Measurements from ENCODE around the gene RBCK1. TPM values are rescaled to one million over a fixed set of nuclear protein-coding genes. Genes with fewer than 3 reads are reported as not detected.
"Not testable (repeated sequence)": the region's sequence is repeated elsewhere in the genome, so short reads cannot be mapped to it uniquely, and the experiment has no call there.

Gene RBCK1
- total RNA-seq, 1 donor from 2014 or later = 67.0 TPM

DNA sequence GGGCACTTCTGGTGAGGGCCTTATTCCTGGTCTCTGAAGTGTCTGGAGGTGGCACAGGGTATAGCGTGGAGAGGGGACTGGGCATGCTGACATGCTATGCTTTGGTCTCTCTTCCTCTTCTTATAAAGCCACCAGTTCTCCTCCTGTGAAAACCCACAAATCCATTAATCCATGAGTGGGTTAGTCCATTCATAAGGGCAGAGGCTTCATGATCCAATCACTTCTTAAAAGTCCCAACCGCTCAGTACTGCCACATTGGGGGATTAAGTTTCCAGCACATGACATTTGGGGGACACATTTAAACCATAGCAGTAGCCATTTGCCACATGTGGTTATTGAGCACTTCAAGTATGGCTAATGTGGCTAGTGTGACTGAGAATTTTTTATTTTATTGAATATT is 31.3 kb upstream of the RBCK1 start:
- Histone ChIP-seq H3K4me3 (no peak overlapping the region), H3K4me1 (peaks cover 27% of the 10 kb centered on the region), H3K27me3 (no peaks in the 10 kb centered on the region), H3K36me3 (no peaks in the 10 kb centered on the region), H3K9me3 (no peaks in the 10 kb centered on the region), H3K27ac (no peak overlapping the region)
- no peak for DNase-seq (ENCODE audit: extremely low spot score in 2 of 2)
- TF ChIP-seq POLR2A (IDR thresholded peaks at IDR 0.05) (no peak), POLR2AphosphoS5 (IDR thresholded peaks at IDR 0.05; ENCODE audit: insufficient read depth in 1 of 2, low read depth in 1 of 2) (no peak)
- TF ChIP-seq, protein P1, sequence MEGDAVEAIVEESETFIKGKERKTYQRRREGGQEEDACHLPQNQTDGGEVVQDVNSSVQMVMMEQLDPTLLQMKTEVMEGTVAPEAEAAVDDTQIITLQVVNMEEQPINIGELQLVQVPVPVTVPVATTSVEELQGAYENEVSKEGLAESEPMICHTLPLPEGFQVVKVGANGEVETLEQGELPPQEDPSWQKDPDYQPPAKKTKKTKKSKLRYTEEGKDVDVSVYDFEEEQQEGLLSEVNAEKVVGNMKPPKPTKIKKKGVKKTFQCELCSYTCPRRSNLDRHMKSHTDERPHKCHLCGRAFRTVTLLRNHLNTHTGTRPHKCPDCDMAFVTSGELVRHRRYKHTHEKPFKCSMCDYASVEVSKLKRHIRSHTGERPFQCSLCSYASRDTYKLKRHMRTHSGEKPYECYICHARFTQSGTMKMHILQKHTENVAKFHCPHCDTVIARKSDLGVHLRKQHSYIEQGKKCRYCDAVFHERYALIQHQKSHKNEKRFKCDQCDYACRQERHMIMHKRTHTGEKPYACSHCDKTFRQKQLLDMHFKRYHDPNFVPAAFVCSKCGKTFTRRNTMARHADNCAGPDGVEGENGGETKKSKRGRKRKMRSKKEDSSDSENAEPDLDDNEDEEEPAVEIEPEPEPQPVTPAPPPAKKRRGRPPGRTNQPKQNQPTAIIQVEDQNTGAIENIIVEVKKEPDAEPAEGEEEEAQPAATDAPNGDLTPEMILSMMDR (IDR thresholded peaks at IDR 0.05) = no peak
- intact Hi-C loops (cut with DNase I) = no loop called here

DNA sequence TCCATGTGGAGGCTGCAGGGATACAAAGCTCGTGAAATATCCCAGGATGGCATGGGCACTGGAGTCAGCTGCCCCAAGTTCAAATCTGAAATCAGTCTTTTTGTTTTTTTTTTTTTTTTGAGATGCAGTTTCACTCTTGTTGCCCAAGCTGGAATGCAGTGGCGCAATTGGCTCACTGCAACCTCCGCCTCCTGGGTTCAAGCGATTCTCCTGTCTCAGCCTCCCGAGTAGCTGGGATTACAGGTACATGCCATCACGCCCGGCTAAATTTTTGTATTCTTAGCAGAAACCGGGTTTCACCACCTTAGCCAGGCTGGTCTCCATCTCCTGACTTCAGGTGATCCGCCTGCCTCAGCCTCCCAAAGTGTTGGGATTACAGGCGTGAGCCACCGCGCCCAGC is 30.5 kb upstream of the RBCK1 start:
- peaks cover 24% of the 10 kb centered on the region for H3K4me1 ChIP-seq
- H3K9me3 ChIP-seq; H3K27me3 ChIP-seq; H3K36me3 ChIP-seq; H3K4me3 ChIP-seq; DNase-seq (ENCODE audit: extremely low spot score in 2 of 2); intact Hi-C loops (cut with DNase I); H3K27ac ChIP-seq: not testable (repeated sequence)

DNA sequence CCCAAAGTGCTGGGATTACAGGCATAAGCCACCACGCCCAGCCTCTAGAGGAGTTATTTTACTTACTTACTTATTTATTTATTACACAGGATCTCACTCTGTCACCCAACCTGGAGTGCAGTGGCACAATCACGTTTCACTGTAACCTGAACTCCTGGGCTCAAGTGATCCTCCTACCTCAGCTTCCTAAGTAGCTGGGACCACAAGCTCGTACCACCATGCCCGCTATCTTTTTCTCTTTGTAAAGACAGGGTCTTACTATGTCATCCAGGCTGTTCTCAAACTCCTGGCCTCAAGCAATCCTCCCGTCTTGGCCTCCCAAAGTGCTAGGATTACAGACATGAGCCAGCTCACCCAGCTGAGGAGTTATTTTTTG is 29.1 kb upstream of the RBCK1 start:
- no peak overlapping the region for H3K27ac ChIP-seq
- no peak for TF ChIP-seq POLR2A (IDR thresholded peaks at IDR 0.05)
- TF ChIP-seq, protein P1 (IDR thresholded peaks at IDR 0.05) = no peak
- no peak for TF ChIP-seq POLR2AphosphoS5 (IDR thresholded peaks at IDR 0.05; ENCODE audit: insufficient read depth in 1 of 2, low read depth in 1 of 2)
- H3K4me3 ChIP-seq = no peak overlapping the region
- no peak for DNase-seq (ENCODE audit: extremely low spot score in 2 of 2)
- peaks cover 18% of the 10 kb centered on the region for H3K4me1 ChIP-seq
- H3K36me3 ChIP-seq = no peaks in the 10 kb centered on the region
- H3K9me3 ChIP-seq = no peaks in the 10 kb centered on the region
- intact Hi-C loops (cut with DNase I) = no loop called here
- no peaks in the 10 kb centered on the region for H3K27me3 ChIP-seq

DNA sequence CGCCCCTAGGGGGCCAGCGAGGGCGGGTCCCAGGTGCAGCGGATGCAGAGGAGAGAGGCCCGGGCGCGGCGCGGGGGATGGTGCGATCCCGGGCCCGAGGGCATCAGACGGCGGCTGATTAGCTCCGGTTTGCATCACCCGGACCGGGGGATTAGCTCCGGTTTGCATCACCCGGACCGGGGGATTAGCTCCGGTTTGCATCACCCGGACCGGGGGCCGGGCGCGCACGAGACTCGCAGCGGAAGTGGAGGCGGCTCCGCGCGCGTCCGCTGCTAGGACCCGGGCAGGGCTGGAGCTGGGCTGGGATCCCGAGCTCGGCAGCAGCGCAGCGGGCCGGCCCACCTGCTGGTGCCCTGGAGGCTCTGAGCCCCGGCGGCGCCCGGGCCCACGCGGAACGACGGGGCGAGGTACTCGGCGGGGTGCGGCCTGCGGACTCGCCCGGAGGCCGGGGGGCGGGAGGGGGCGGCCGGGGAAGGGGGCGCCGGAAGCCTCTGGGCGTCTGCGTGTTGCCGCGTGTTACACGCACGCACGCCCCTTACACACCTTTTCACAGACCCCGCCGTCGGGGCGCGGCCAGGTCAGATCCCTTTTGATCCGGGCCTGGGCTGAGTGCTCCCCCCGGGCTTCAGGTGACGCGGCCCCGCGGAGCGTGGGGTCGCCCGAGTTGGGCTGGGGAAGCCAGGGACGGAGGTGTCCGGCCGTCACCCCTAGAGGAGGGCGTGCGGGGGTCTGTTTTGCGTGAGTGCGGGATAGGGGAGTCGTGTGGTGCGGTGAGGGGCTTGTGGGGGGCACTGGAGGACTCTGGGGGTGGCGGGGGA is 27.1 kb upstream of the RBCK1 start:
- DNase-seq (ENCODE audit: extremely low spot score in 2 of 2) = no peak
- peak overlapping the region; percentile 57 for H3K4me3 ChIP-seq
- TF ChIP-seq POLR2A (IDR thresholded peaks at IDR 0.05) (no peak), POLR2AphosphoS5 (IDR thresholded peaks at IDR 0.05; ENCODE audit: insufficient read depth in 1 of 2, low read depth in 1 of 2) (peak in 1 of 2 donors; percentile 44)
- TF ChIP-seq, protein P1 (IDR thresholded peaks at IDR 0.05) = no peak
- H3K9me3 ChIP-seq = no peaks in the 10 kb centered on the region
- intact Hi-C loops (cut with DNase I) = no loop called here
- no peaks in the 10 kb centered on the region for H3K36me3 ChIP-seq
- no peaks in the 10 kb centered on the region for H3K27me3 ChIP-seq
- H3K4me1 ChIP-seq = peaks cover 18% of the 10 kb centered on the region
- H3K27ac ChIP-seq = peak overlapping the region; percentile 30

DNA sequence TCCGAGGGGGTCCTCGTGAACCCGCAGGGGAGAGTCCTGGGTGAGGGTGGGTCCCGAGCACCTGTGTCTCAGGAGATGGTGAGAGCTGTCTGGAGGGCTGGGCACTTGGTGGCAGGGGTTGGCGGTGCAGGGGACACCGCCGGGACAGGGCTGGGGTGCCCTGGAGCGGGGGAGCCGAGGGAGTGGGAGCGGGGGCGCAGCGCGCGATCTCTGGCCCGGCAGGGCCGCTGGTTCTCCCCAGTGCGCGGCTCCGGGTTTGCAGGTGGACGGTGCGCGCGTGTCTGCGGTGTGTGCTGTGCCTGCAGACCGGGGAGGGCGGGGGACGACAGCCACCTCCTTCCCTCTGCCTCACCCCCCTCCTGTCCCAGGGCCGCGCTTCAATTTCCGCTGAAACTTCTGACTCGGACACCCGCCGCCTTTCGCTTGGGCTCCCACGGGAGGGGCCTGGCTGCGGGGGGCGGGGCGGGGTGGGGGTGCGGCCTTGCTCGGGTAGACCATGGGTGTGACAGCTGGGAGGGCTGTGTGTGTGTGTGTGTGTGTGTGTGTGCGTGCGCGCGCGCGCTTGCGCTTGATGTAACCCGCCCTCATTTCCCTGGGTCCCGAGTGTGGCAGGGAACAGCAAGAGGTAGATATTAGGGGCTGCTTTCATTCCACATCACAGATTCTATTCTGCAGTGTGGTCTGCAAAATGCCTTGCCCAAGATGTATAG is 26.4 kb upstream of the RBCK1 start:
- Histone ChIP-seq H3K27me3 (no peaks in the 10 kb centered on the region), H3K4me1 (peaks cover 18% of the 10 kb centered on the region), H3K9me3 (no peaks in the 10 kb centered on the region), H3K36me3 (no peaks in the 10 kb centered on the region), H3K27ac (peak overlapping the region; percentile 30), H3K4me3 (peak overlapping the region; percentile 57)
- DNase-seq (ENCODE audit: extremely low spot score in 2 of 2) = no peak
- intact Hi-C loops (cut with DNase I) = no loop called here
- TF ChIP-seq POLR2A (IDR thresholded peaks at IDR 0.05) (no peak), POLR2AphosphoS5 (IDR thresholded peaks at IDR 0.05; ENCODE audit: insufficient read depth in 1 of 2, low read depth in 1 of 2) (peak in 1 of 2 donors; percentile 28)

All from vagina (tissue), 2 donors.